Renal cortical epithelial cell (primary cell): ENCODE measurements around the gene ZAP70. TPM values are rescaled to one million over a fixed set of nuclear protein-coding genes. Genes with fewer than 3 reads are reported as not detected.

Experiments
- DNase-seq: peaks from one replicate; pipeline ENCODE4 v3.0.0-alpha.2; 2011; ENCODE audit warnings: low read depth
- total RNA-seq: library from RNA; depleted of rRNA; stranded (reverse); fragments of >200 nt; gene quantifications from 2 replicates; pipeline ENCODE4 v1.2.3, GENCODE V29; 2014

Gene ZAP70
- total RNA-seq, 1 donor from 2014 or later, result not detected

DNA sequence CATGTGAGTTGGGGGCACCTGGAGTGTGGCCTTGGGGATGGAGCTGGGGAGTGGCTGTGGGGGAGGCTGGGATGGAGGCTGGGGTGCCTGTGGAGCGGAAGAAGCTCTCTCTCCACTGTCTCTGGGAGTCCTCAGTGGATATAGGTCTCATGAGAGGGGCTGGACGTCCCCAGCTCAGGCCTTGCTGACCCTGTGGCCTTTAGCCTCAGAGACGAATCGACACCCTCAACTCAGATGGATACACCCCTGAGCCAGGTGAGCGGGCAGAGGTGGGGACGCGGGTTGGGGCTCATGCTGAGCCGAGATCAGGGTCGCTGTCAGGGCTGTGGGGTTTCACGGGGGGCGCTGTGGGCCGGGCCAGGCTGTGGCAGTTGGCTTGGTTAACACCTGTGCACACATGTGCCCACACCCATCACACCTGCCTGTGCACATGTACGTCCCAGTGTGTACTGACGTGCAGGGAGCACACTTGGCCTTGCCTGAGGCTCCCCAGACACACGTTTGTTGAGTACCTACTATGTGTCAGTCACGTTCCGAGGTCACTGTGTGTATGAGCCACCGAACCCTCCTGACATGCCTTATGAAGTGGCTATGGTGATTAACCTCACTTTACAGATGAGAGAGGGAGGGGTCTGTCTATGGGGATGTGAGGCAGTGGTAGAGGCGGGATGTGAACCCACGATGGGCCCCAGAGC is 20.1 kb downstream of the ZAP70 start:
- DNase-seq, result no peak

- no peak for DNase-seq
Observed at GRCh38 chr2:97734061-97735051, 21.0 kb downstream of the ZAP70 start.

DNA sequence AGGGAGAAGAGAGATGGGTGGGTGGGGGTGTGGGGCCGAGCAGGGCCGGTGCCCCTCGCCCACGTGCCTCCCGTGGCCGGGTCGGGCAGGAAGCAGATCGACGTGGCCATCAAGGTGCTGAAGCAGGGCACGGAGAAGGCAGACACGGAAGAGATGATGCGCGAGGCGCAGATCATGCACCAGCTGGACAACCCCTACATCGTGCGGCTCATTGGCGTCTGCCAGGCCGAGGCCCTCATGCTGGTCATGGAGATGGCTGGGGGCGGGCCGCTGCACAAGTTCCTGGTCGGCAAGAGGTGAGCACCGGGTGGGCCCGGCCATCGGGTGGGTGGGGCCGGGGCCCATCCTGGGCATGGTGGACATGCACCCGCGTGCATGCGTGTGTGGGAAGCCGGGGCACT is 21.8 kb downstream of the ZAP70 start:
- DNase-seq, result no peak

GRCh38 chr2:97736185-97736584 is 22.8 kb downstream of the ZAP70 start:
- DNase-seq, result no peak

- no peak for DNase-seq
Observed at GRCh38 chr2:97736608-97737330, 23.4 kb downstream of the ZAP70 start.

GRCh38 chr2:97737421-97738178 is 24.2 kb downstream of the ZAP70 start:
- no peak for DNase-seq

DNA sequence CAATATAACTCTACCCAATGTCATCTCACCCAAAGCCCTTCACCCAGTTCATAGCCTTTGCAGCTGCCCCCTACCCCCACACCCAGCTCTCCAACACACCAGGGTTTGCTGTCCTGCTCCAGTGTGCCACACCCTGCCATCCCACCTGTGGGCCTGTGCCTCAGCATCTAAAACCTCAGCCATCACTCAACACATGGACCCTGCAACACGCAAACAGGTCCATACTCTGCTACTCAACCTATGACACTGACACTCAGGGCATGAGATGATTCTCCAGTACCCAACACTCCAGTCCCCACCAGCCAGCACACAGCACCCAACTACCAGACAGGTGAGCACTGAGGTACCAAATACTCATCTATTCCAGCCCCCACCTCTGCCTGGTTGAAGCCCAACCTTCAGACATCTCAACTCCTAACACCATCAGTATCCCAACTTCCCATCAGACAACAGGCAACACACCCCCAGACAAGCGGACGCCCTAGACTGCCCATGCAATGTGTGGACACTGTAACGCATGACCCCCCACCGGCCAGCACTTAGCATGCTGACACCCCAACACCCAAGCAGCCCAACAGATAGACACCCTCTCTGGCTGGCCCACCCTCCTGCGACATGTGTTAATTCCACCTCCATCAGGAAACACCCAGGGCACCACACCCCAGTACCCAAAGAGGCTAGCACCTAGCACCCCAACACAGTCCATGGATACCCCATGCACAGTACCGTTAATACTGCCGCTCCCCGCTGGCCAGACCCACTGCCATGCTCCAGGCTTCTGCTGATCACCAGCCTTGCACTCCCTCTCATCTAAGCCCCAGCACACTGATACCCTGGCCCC is 25.0 kb downstream of the ZAP70 start:
- DNase-seq, result no peak

DNA sequence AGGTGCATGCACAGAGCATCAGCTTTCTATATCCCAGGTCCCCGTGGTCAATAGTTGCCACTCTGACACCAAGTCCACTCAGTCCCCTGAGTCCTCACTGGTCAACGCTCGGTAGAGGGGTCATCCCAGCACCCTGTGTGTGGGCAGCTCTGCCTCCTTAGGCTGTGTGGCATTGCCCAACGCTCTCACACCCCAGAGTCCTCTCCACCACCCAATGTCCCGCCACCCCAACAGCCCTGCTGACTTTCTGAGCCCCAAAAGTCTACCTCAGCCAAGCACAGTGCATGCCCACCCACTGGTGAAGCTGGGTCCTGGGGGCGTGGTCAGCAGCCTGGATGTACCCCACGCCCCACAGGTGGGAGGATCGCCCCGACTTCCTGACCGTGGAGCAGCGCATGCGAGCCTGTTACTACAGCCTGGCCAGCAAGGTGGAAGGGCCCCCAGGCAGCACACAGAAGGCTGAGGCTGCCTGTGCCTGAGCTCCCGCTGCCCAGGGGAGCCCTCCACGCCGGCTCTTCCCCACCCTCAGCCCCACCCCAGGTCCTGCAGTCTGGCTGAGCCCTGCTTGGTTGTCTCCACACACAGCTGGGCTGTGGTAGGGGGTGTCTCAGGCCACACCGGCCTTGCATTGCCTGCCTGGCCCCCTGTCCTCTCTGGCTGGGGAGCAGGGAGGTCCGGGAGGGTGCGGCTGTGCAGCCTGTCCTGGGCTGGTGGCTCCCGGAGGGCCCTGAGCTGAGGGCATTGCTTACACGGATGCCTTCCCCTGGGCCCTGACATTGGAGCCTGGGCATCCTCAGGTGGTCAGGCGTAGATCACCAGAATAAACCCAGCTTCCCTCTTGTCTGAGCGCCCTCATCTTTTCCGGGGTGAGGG is 25.9 kb downstream of the ZAP70 start:
- no peak for DNase-seq

GRCh38 chr2:97739893-97740245 is 26.5 kb downstream of the ZAP70 start:
- DNase-seq, result no peak

DNA sequence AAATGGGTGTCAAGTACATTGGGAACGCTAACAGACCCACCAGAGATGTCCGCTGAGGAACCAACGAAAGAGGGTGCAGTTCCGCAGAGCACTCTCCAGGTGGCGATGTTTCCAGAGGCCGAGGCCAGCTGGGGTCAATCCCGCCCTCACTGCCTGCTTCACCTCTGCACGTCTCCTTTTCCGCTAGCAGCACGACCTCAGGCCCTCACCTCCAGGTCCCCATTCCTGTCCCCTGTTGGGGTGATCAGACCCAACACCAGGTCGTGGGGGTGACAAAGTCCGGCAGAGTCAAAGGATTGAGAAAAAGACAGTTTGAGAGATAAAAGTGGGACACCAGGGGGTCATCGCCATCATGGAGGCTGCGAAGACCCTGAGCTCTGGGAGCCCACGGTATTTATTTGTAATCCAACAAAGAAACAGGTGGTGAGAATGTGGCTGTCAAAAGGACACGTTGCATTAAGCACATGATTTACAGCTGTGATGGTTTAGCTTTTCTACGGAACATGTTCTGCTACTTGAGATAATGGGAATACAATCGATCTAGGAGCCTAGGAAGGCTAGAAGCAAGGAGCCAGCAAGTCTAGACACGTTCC is 27.3 kb downstream of the ZAP70 start:
- peak; percentile 13 for DNase-seq

- no peak for DNase-seq
Observed at GRCh38 chr2:97741251-97741650, 27.9 kb downstream of the ZAP70 start.

GRCh38 chr2:97741686-97742085 is 28.3 kb downstream of the ZAP70 start:
- no peak for DNase-seq

DNA sequence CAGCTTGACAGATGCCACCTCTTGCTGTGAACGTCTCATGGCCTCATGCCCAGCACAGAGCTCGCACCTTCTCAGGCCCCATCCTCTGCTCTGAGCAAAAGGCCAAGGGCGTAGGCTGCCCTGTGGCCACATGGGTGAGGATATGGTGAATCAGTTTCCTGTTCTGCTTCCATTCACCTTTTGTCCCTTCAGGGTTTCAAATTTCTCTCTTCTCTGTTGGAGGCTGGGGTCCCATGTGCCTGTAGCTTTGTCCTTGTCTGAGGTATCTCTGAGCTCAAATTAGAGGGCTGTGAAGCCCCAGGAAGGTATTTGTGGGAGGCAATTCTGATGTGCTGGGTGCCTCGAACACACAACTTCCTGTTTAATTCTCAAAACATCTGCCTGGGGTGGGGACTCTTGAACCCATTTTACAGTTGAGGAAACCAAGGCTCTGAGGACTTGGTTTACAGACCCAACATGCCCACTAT is 29.0 kb downstream of the ZAP70 start:
- DNase-seq, result no peak

GRCh38 chr2:97743913-97744312 is 30.5 kb downstream of the ZAP70 start:
- DNase-seq, result no peak

DNA sequence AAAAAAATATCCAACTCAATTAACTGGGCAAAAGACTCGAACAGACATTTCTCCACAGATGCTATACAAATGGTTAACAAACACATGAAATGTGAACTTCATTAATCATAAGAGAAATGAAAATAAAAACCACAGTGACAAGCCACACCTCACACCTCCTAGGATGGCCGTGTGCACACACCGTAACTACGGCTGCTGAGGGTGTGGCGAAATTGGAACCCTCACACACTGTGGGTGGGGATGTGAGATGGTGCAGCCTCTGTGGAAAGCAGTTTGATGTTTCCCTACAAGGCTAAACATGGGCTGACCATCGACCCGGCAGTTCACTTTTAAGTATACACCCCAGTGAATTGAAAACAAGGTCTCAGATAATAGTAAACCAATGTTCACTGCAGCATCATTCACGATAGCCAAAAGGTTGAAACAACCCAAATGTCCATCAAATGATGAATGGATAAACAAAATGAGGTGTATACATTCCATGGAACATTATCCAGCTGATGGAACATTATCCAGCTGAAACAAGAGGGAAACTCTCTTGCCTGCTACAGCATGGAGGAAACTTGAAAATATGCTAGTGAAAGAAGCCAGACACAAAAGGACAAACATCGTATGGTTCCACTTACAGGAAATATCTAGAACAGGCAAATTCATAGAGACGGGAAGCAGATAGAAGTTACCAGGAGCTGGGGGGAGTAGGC is 32.2 kb downstream of the ZAP70 start:
- DNase-seq, result no peak

DNA sequence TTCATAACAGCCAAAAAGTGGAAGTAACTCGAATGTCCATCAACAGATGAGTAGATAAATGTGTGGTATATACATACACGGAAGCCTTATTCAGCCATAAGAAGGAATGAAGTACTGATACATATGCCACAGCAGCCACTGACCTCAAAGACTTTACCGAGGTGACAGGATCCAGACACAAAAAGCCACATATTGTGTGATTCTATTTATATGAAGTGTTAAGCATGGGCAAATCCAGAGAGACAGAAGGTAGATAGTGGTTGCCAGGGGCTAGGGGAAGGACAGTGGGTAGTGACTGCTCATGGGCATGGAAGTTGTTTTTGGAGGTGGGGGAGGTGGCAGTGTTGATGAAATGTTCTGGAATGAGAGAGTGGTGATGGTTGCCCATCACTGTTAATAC is 33.9 kb downstream of the ZAP70 start:
- no peak for DNase-seq

DNA sequence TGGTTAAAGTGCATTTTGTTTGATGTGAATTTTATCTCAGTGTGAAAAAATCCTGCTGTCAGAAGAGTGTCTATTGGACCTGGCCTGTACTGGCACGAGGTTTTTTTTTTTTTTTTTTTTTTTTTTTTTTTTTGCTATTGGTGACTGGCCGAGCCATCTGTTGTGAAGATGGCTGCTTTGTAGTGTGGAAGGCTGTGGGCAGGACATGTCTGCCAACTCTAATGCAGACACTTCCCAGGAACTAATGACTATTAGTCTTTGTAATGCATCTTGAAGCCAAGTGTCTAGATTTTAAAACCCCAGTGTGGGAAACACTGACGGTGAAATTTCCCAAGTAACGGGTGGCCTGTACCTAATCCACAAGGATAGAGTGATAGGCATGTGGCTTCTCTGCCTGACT is 34.3 kb downstream of the ZAP70 start:
- no peak for DNase-seq

DNA sequence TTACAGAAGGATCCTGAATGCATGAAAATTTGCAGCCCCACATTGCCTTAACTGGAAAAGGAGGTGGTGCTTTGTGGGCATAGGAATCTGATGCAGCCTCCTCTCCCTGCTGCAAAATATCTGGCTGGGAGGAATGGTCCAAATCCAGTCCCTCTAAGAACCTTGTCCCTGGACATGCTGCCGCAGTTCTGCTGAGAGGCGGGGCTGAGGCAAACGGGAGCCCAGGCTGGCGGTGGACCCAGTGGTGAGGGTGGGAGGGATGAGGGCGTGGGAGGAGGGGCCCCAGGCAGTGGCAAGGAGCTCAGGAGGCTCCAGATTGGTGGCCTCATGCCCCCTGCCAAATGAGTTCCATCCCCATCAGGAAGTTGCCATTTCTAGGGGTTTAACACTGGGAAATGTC is 36.2 kb downstream of the ZAP70 start:
- DNase-seq, result no peak

DNA sequence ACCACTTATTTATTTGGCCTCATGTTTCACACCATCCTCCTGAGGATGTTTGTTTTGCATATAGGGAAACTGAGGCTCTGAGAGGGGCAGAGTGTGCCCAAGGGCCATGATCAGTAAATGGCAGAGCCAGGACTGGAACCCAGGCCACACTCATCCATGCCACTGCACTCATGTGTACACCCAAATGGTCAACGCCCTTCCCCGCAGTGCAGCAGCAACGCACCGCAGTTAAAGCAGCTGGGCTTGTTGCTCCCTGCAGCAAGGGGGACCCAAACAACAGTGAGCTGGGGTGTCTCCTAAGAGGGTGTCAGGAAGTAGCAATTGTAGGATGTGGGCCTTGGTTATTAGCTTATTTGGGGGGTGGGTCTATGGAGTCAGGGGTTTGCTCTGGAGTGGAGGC is 36.6 kb downstream of the ZAP70 start:
- no peak for DNase-seq
